PC-3 (cell line): ENCODE results near the gene ZNF700.

Experiments
- CTCF ChIP-seq: fragments of 300-600 bp; sonication (generic); conservative IDR thresholded peaks from 2 replicates; pipeline ENCODE4 v1.5.1; 2017; ENCODE audit warnings: antibody characterized with exemption, low read depth, mild to moderate bottlenecking, low read length
- EZH2phosphoT487 ChIP-seq: fragments of 300-600 bp; sonication (generic); IDR thresholded peaks from 2 replicates; pipeline ENCODE4 v1.6.1; 2018; ENCODE audit warnings: mild to moderate bottlenecking, antibody characterized with exemption, low read length, borderline replicate concordance

GRCh38 chr19:11927227-11927626, 2.3 kb downstream of the ZNF700 start:
- TF ChIP-seq CTCF (no peak), EZH2phosphoT487 (no peak)
